ENCODE measurements around the gene ATRIP. TPM values are rescaled to one million over a fixed set of nuclear protein-coding genes. Genes with fewer than 3 reads are reported as not detected.

ATRIP gene
- total and polyA plus RNA-seq, 2 of the 4 experiments (the other 2 are of a cell fraction): 6.8 to 10.8 TPM

- in situ Hi-C loops (cut with MboI; ENCODE audit: low sequenced_read_pairs) (no loop called here), dilution Hi-C loops (cut with HindIII; ENCODE audit: low sequenced_read_pairs, unreplicated experiment) (no loop called here), intact Hi-C loops (cut with micrococcal nuclease) (no loop called here)
- Histone ChIP-seq H3K4me1 (ENCODE audit: control insufficient read depth, insufficient read depth, low read length) (no peaks in the 10 kb centered on the region), H4K5ac (ENCODE audit: low read depth, low read length) (no peak overlapping the region), H3K56ac (ENCODE audit: extremely low read depth, insufficient read depth, low read length) (no peak overlapping the region), H3K14ac (replicated peaks; ENCODE audit: low read depth, low read length) (no peak overlapping the region), H3K27me3 (ENCODE audit: control insufficient read depth, insufficient read depth, low read length) (no peaks in the 10 kb centered on the region), H3K23ac (ENCODE audit: low read depth, low read length) (no peak overlapping the region), H2BK5ac (ENCODE audit: low read depth, low read length, poor library complexity, severe bottlenecking) (no peak overlapping the region), H4K20me1 (ENCODE audit: insufficient read depth, low read length) (no peaks in the 10 kb centered on the region; the same call in 1 of the 2 replicates), H2AK5ac (ENCODE audit: low read depth, low read length) (no peak overlapping the region), H4K8ac (ENCODE audit: low read depth in 2 of 2, low read length in 2 of 2) (no peak overlapping the region), H3K18ac (ENCODE audit: low read depth, low read length) (no peak overlapping the region), H2AFZ (replicated peaks; ENCODE audit: low read length, poor library complexity) (no peak overlapping the region), H3K9me3 (ENCODE audit: control insufficient read depth, insufficient read depth, low read length) (no peaks in the 10 kb centered on the region), H3K4me2 (ENCODE audit: low read depth, low read length) (no peak overlapping the region), H4K91ac (ENCODE audit: insufficient read depth, low read depth, low read length) (no peak overlapping the region), H3K36me3 (ENCODE audit: control insufficient read depth, insufficient read depth, low read length) (peaks cover 81% of the 10 kb centered on the region), H2BK120ac (ENCODE audit: low read depth, low read length) (no peak overlapping the region), H2BK15ac (ENCODE audit: low read depth, low read length) (no peak overlapping the region), H3K9ac (ENCODE audit: low read depth, low read length) (no peak overlapping the region), H3K27ac (ENCODE audit: insufficient read depth, low read length) (no peak overlapping the region), H3K79me1 (ENCODE audit: low read depth in 1 of 2, low read length in 2 of 2) (no peaks in the 10 kb centered on the region), H3K4ac (ENCODE audit: low read depth, low read length) (no peak overlapping the region), H3K9me1 (ENCODE audit: insufficient read depth, low read length) (no peaks in the 10 kb centered on the region), H3K4me3 (ENCODE audit: insufficient read depth, low read depth, low read length) (no peak overlapping the region), H2BK20ac (ENCODE audit: low read depth, low read length) (no peak overlapping the region), H2AK9ac (replicated peaks; ENCODE audit: low read depth, low read length, poor library complexity) (no peak overlapping the region)
- TF ChIP-seq SMC3 (IDR thresholded peaks at IDR 0.05; ENCODE audit: low read depth, low read length) (no peak), MAFK (IDR thresholded peaks at IDR 0.05; ENCODE audit: low read depth, low read length) (no peak), CTCF (conservative IDR thresholded peaks at IDR 0.05; ENCODE audit: low read depth, low read length) (no peak), MXI1 (IDR thresholded peaks at IDR 0.05; ENCODE audit: borderline replicate concordance, low read depth, low read length) (no peak), CHD1 (IDR thresholded peaks at IDR 0.05; ENCODE audit: low read depth, low read length) (no peak), RAD21 (IDR thresholded peaks at IDR 0.05; ENCODE audit: low read length) (no peak), RCOR1 (IDR thresholded peaks at IDR 0.05; ENCODE audit: insufficient replicate concordance, low read length) (no peak), ELK1 (IDR thresholded peaks at IDR 0.05; ENCODE audit: borderline replicate concordance, low read depth, low read length) (no peak), RFX5 (IDR thresholded peaks at IDR 0.05; ENCODE audit: low read depth, low read length) (no peak), POLR2A (IDR thresholded peaks at IDR 0.05; ENCODE audit: low read depth, low read length) (no peak), BHLHE40 (IDR thresholded peaks at IDR 0.05; ENCODE audit: low read depth, low read length) (no peak), FOS (IDR thresholded peaks at IDR 0.05; ENCODE audit: low read depth, low read length) (no peak)
- WGBS, 2 experiments (ENCODE audit: extremely low coverage in 2 of 2, insufficient read length in 1 of 2): 100% methylated on average over 2 of the region's 9 CpGs; no CpG with 5 or more reads in 1 of the 2 experiments
- no TSS peak for BruUV-seq (replicated peaks)
- ChIA-PET CTCF (no interaction called here), POLR2A (ENCODE audit: unreplicated experiment) (no interaction called here)
- DNase-seq (no peak), ATAC-seq (ENCODE audit: low read depth) (no peak)
These were observed 35.4 kb upstream of the ATRIP start for GRCh38 chr3:48411041-48411588.

Data from IMR-90 (cell line).